GM19239 (cell line): ENCODE measurements around the gene ARAP2.

ENCODE experiments used
- DNase-seq: peaks from one replicate; pipeline ENCODE4 v3.0.0; 2011; ENCODE audit warnings: low spot score; ENCODE audit not compliant: insufficient read length
- FAIRE-seq: peaks from 2 replicates; lab custom pipeline; 2011; peaks lifted over from hg19 to GRCh38; lab: Jason Lieb, UNC

Gene ARAP2

GRCh38 chr4:36264207-36264826 lies 20.0 kb upstream of the ARAP2 start:
- DNase-seq (no peak), FAIRE-seq (no peak)

GRCh38 chr4:36260731-36261130 lies 16.4 kb upstream of the ARAP2 start:
- FAIRE-seq (no peak), DNase-seq (no peak)

DNA sequence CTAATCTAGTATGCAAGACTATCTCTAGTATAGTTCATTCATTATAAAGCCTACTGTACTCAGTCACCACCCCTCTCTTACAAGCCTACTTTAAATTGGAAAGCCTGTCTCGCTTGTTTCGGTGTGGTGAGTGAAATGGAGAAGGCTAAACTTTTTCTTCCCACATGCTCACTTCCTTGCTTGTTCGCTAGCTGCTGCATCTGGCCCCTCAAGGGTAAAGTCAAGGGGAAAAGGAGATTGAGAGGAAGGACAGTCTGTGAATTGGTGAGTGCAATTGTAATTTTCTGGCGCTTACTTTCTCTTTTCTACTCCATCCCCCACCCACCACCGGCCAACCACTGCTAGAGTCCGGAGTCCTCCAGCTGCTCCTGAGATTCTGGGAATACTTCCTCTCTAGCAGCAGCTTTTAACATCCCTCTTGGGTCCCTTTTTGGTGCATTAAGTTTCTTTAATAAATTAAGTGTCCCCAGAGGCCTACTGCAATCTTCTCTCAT lies 12.1 kb upstream of the ARAP2 start:
- FAIRE-seq (peak; percentile 96), DNase-seq (no peak)

DNA sequence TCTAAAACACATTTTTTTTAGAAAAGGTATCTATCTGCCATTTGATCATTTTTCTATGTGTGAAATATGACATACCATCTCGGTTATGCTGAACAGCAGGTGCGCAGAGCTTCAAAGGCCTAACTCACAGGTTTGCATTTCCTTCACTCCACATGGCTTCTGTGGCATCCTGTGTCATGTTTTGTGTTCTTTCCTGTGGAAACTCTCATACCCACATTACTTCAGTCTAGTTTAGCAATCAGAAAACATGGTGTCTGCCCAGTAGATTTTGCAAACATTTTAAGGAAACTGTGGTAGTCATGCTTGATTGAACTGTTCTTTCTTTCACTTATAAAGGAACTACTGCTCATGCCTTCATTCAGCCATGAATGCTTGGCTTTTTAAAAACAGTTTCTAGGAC lies 11.3 kb upstream of the ARAP2 start:
- DNase-seq, result peak; percentile 26
- peak; percentile 96 for FAIRE-seq

DNA sequence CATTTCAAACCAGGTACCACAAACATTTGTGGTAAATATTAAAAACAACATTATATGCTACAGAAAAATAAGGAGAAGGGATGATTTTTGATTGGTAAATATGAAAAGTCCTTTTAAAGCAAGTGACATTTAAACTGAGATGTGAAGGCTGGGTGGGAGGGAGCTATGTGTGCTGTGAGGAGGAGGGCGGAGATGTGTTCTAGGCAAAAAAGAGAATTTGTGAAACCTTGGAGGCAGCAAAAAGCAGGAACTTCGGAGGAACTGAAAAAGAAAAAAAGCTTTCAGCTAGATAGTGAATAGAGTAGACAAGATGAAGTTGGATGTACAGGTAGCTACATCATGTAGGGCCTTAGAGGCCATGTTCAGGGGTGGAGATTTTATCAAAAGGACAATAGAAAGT lies 10.1 kb upstream of the ARAP2 start:
- DNase-seq, result no peak
- no peak for FAIRE-seq

- no peak for FAIRE-seq
Measured at GRCh38 chr4:36251983-36252382, 7.7 kb upstream of the ARAP2 start.

GRCh38 chr4:36249610-36250009 lies 5.3 kb upstream of the ARAP2 start:
- DNase-seq, result no peak
- no peak for FAIRE-seq

More at GRCh38 chr4:36251983-36252382, 7.7 kb upstream of the ARAP2 start:
- DNase-seq, result no peak

DNA sequence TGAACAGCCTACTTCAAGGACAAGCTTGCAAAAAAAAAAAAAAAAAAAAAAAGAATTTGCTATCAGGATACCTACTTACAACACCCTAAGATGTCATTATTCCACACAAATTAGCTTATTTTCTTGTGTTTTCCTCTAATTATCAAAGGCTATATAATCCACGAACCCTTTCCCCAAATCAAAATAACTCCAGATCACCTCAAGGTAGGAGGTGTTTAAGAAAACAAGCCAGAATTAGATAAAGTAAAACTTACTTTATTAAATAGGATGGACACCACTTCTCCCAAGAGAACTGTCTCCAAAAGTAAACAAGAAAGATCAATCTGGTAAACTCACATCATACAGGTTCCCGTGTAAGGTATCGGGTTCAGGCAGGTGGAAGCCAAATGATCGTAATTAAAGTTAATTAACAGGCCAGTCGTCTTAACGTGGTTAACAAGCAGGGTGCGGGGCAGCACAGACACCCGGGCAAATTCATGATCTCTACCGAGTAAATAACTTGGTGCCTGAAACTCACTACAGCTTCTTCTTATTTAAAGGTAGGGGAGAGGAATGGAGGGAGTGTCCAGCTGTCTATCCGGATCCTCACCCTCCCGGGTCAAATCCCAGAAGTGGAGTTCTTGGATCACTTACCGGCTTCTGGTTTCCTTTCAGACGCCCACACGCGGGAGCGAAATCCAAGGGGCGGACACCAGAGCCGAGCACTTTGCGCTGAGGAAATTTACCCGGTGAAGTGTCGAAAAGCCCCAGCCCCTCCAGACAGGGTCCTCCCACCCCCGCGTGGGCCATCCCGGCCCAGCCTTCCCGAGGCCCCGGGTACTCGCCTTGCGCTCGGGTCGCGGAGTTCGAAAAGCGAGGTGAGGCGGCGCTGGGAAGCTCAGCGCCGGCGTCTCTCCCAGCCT lies 708 bp downstream of the ARAP2 start:
- peak; percentile 96 for FAIRE-seq

DNA sequence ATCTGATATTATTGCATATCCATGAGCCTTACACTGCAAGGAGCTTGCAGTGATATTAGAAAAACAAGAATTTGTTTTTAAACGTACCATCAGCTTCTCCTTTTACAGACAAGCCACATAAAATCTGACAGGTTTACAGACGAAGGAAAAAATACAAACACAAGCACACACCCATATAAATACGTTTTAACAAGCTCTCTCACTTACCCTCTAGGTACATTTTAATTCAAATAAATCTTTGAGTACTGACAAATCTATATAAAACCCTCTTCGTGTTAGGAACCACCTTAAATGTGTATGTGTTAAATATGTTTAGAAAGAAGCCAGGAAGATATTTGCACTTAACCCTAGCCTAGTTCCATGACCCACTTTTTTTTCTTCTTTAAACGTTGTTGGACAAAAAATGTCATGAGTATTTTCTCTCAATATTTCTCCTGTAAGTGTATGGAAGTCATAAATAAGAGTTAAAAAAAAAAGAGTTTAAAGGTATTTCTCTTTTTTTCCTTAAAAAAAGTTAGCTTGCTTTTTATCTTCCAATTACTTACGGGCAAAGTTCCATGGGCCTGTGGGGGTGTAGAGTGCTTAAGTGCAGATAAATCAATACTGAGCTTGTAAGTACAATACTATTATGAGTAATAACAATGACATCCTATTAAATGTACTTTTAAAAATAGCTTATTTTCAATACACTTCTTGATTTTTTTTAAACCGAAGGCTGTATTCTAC lies 1.5 kb downstream of the ARAP2 start:
- no peak for FAIRE-seq

More for the DNA sequence above, 708 bp downstream of the ARAP2 start:
- DNase-seq, result peak; percentile 20

GRCh38 chr4:36241771-36242170 lies 2.5 kb downstream of the ARAP2 start:
- FAIRE-seq, result peak; percentile 98
- DNase-seq, result peak; percentile 54

More for the DNA sequence above, 1.5 kb downstream of the ARAP2 start:
- DNase-seq, result no peak

- peak; percentile 4 for FAIRE-seq
- DNase-seq, result no peak
Measured at GRCh38 chr4:36237366-36238313, 6.7 kb downstream of the ARAP2 start.

DNA sequence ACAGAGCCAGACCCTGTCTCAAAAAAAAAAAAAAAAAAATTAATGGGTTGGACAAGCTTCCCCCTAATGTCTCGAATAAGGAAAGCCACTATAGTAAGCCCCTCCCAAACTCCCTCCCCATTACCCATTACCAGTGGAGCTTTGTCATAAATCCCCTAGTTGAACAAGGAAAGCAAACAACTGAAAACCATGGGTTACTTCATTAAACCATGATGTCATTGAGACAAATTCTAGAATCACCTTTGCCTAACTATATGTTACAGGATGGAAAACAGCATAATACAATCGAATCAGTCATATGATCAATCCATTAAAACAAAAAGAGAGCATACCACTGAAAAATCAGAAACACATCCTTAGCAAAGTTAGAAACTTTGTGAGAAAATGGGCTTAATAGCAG lies 8.2 kb downstream of the ARAP2 start:
- no peak for FAIRE-seq

DNA sequence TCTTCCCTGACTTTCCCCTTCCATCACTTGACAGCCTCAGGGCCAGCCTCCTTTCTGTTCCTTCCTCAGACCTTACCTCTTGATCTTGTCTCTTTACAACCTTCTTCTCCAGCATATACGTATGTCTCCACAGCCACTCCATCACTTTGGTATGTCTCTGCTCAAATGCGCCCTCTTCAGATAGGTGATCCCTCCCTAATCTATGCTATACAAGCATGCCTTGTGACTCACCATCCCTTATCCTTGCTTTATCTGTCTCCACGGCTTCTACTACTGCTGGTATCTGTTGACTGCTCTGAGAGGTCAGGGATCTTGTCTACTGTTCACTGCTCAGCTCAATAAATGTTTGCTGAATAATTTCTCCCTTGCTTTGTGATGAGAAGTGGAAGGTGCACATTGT lies 9.0 kb downstream of the ARAP2 start:
- FAIRE-seq, result peak; percentile 49
- DNase-seq, result no peak

More for the DNA sequence above, 8.2 kb downstream of the ARAP2 start:
- no peak for DNase-seq

- peak; percentile 21 for FAIRE-seq
- no peak for DNase-seq
Measured at GRCh38 chr4:36233567-36234266, 10.6 kb downstream of the ARAP2 start.

DNA sequence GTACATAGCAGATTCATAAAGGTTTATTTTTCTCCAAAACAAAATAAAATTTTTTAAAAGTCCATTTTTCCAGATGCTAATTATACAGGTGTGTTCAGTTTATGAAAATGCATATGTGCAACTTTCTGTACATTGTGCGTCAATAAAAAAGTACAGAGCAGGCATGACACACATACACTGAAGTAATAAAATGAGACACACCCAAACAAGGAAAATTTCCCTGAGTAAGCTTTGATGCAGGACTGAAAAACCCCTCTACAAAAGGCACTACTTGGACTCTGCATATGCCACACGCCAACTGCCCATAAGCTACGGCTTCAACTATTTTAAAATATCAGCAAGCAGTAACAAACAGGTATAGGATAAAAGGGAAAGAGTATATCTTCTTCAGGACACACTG lies 13.8 kb downstream of the ARAP2 start:
- DNase-seq (no peak), FAIRE-seq (peak; percentile 37)

DNA sequence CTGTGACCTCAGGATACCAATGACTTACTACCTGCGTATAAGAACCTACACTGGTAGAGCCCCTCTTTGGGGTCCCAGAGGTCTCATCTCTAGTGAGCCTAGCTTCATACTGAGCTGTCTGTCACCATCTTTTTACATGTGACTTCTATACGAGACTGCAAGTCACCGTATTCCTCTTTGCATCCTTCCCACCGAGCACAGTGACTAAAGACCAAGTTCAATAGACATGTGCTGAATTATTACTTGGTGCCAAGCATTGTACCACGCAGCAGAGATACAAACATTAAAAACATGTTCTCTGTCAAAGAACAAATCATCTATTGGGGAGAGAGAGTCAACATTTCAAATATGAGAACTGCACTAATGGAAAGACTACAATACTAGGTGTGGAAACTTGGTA lies 16.4 kb downstream of the ARAP2 start:
- no peak for FAIRE-seq
- no peak for DNase-seq

DNA sequence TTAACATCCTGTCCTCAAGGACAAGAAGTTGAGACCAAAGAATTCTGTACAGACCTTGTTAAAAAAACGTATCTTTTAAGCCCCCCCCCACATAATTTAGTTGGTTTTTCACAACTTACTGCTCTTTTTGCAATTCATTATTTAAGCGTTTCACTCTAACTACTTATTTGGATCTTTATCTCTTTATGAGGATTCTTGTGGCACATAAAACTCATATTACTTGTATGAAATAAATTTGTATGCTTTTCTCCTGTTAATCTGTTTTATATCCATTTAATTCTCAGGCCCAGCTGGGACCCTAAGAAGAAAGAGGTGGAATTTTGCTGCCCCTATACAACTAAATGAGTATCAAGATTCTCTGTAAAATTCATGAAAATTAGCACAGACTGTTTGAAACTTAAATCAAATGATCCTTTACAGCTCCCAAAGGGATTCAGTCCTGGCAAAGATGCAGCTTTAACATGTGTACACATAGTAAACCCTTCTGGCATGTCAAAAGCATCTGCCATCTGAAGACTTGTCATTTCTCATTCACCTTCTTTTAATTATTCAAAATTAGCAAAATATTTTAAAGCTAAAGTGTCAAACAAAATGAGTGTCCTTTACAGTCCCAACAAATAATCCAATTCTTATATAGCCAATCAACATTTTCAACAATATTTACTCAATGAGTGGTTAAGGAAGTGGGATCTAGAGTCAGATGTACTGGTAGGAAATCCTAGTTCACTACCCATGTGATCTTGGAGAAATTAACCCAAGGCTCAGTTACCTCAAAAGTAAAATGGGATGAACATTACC lies 17.7 kb downstream of the ARAP2 start:
- FAIRE-seq, result peak; percentile 57
- no peak for DNase-seq
